ENCODE data around the gene CLEC16A.

GRCh38 chr16:10940501-10941079 lies 3.8 kb upstream of the CLEC16A start:
- TF ChIP-seq MNT (conservative IDR thresholded peaks at IDR 0.05) (no peak), STAT5A (IDR thresholded peaks at IDR 0.05; ENCODE audit: borderline replicate concordance, low read length) (no peak), GTF2F1 (IDR thresholded peaks at IDR 0.05; ENCODE audit: low read depth, low read length) (no peak), EZH2 (IDR thresholded peaks at IDR 0.05; ENCODE audit: borderline replicate concordance, low read depth, low read length) (no peak), TAF1 (IDR thresholded peaks at IDR 0.05; ENCODE audit: control insufficient read depth, extremely low read depth, insufficient read depth, low read length, severe bottlenecking) (no peak)

Data from K562 (cell line).